SK-N-MC (cell line): ENCODE results near the gene TNIP1.

Source experiments
- DNase-seq: peaks from one replicate; pipeline ENCODE4 v3.0.0-alpha.2; 2011; ENCODE audit warnings: low read depth, low spot score
- H3K27ac ChIP-seq: fragments of 200-600 bp; sonication (generic); 2 replicates; pipeline ENCODE4 v1.5.1; 2016; ENCODE audit warnings: mixed run types
- H3K36me3 ChIP-seq: fragments of 200-600 bp; sonication (generic); 2 replicates; pipeline ENCODE4 v1.6.1; 2017; ENCODE audit warnings: antibody characterized with exemption, low read length, mixed read lengths; ENCODE audit not compliant: insufficient read depth
- H3K4me3 ChIP-seq: fragments of 200-600 bp; sonication (generic); 2 replicates; pipeline ENCODE4 v1.5.1; 2016
- H3K9ac ChIP-seq: fragments of 200-600 bp; sonication (generic); 2 replicates; pipeline ENCODE4 v1.8.0; 2017; ENCODE audit warnings: mixed run types, mixed read lengths; ENCODE audit not compliant: insufficient read length
- H3K9me3 ChIP-seq: fragments of 200-600 bp; sonication (generic); 2 replicates; pipeline ENCODE4 v1.6.1; 2017; ENCODE audit warnings: low read depth, mild to moderate bottlenecking, antibody characterized with exemption, low read length, moderate library complexity, mixed read lengths
- EZH2 ChIP-seq: fragments of 200-600 bp; sonication (generic); IDR thresholded peaks from one replicate; pipeline ENCODE4 v1.6.1; 2017; ENCODE audit warnings: antibody characterized with exemption
- FOXP2 ChIP-seq: optimal IDR thresholded peaks from 2 replicates; pipeline ENCODE3; 2011; ENCODE audit warnings: mild to moderate bottlenecking, moderate library complexity; ENCODE audit not compliant: insufficient read depth; ENCODE audit errors: extremely low read length, control extremely low read depth
- POLR2AphosphoS5 ChIP-seq: IDR thresholded peaks from 2 replicates; pipeline ENCODE4 v1.6.1; 2012; ENCODE audit warnings: mild to moderate bottlenecking, low read depth, low read length, borderline replicate concordance

Gene TNIP1

DNA sequence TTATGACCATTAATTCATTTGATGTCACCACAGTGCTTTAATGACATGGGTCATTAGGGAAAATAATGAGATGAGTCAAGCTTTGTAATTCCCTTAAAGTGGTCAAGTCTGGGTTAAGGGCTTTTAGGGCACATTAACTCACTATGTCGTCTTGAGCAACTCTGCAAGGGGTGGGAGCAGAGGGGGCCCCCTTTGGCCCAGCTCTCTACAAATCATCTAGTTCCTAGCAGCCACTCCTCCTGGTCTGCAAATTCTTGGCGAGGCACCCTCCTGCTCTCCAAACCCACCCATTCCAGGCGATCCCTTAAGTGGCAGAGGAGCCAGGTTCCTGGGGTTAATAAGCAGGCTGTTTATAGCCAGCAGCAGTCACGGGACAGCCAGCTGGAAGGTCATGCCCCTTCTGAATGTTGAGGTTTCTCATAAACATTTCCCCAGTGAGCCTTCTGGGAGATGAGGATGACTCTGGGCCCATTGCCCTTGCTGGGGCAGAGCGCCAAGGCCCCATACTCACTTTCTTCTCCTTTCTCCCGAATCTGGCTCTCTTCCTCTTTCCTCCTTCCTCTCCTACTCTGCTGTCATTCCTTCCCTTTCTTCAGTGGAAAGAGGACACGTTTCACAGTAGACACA is 74.8 kb downstream of the TNIP1 start:
- no peak overlapping the region for H3K27ac ChIP-seq
- no peaks in the 10 kb centered on the region for H3K9me3 ChIP-seq
- no peaks in the 10 kb centered on the region for H3K36me3 ChIP-seq
- DNase-seq = no peak
- TF ChIP-seq FOXP2 (no peak), POLR2AphosphoS5 (no peak), EZH2 (no peak)
- H3K9ac ChIP-seq = no peak overlapping the region
- no peak overlapping the region for H3K4me3 ChIP-seq

DNA sequence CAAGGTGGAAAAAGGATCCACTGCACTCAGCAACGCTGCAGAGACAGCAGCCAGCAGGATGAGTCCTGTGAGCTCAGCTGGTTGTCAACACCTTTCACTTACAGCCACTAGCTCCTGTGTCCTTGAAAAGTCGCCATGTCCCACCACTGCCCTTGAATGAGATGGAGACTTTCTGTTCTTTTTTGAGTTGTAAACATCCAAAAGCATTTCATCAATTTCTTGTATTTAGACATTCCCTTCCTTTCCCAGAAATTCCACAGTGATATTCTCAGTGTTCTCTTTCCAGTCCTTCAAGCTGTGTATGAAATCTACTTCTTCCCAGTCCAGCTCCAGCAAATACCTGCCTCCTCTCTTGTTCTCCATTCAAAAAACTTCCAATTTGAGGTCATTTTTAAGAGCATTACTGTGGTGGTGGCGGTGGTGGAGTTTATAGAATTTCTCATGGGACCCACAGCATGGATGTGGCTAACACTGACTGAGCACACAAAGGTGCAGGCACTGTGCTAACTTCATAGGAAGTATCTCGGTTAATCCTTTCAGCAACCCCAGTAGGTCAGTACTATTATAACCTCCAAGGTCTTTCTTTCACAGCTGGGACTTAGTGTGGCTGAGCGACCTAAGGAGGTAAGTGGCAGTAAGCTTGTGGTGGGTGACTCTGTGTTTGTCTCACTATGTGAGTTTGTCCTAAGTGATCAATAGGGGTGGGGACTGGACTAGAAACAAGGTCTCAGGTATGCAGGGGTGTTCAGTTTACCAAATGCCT is 75.5 kb downstream of the TNIP1 start:
- no peak overlapping the region for H3K9ac ChIP-seq
- no peaks in the 10 kb centered on the region for H3K36me3 ChIP-seq
- TF ChIP-seq POLR2AphosphoS5 = no peak
- TF ChIP-seq EZH2 = no peak
- TF ChIP-seq FOXP2 = no peak
- H3K4me3 ChIP-seq = no peak overlapping the region
- DNase-seq = no peak
- H3K27ac ChIP-seq = no peak overlapping the region
- no peaks in the 10 kb centered on the region for H3K9me3 ChIP-seq

- TF ChIP-seq FOXP2 = no peak
- no peak for TF ChIP-seq EZH2
- TF ChIP-seq POLR2AphosphoS5 = no peak
- H3K9ac ChIP-seq = no peak overlapping the region
Measured at GRCh38 chr5:151004499-151004898, 76.3 kb downstream of the TNIP1 start.

DNA sequence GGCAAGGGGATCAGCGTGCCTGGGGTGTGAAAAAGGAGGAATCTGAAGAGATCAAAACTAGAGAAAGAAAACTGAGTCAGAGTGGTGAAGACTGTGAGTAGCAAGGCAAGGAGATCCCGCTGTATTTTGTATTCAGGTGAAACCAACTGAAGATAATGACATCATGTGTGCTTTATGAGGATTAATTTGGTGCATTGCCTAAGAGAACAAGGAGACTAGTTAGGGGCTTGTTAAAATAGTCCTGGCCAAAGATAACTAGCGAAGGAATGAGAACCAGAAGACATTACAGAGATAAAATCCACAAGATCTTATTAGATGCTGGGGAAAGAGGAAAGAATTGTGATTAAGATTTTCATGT is 77.4 kb downstream of the TNIP1 start:
- Histone ChIP-seq H3K36me3 (no peaks in the 10 kb centered on the region), H3K27ac (no peak overlapping the region), H3K9ac (no peak overlapping the region), H3K9me3 (no peaks in the 10 kb centered on the region), H3K4me3 (no peak overlapping the region)
- no peak for DNase-seq
- no peak for TF ChIP-seq FOXP2
- no peak for TF ChIP-seq EZH2
- TF ChIP-seq POLR2AphosphoS5 = no peak

More at GRCh38 chr5:151004499-151004898, 76.3 kb downstream of the TNIP1 start:
- no peak for DNase-seq
- Histone ChIP-seq H3K27ac (no peak overlapping the region), H3K4me3 (no peak overlapping the region), H3K36me3 (no peaks in the 10 kb centered on the region), H3K9me3 (no peaks in the 10 kb centered on the region)

DNA sequence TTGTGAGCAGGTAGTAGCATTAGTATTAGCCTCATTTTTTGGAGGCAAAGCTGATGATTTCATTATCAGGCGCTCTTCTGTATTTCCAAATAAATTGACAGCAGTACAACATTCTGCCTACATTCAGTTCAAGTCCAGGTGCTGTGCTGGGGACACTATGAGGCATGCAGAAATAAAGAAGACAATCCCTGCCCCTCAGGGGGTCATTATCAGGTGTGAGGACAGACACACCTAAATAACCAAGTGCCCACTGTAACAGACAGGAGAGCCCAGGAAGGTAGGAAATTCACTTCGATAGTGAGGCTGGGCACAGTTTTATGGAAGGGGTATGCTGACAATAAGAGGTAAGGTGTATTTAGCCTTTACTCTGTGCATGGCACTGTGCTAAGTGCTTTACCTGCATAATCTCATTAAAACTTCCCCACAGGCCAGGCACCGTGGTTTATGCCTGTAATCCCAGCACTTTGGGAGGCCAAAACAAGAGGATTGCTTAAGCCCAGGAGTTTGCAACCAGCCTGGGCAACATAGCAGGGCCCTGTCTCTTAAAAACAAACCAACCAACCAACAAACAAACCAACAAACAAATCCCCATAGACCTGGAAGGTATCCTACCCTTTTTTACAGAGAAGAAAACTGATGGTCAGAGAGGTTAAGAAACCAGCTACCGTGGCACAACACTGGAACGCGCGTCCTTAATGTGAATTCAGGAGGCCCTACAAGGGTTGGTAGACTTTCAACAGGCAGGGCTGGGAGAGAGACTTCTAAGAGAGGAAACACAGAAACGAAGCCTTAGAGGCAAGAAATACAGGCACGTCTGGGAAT is 77.9 kb downstream of the TNIP1 start:
- H3K36me3 ChIP-seq = no peaks in the 10 kb centered on the region
- H3K9me3 ChIP-seq = no peaks in the 10 kb centered on the region
- no peak overlapping the region for H3K9ac ChIP-seq
- no peak overlapping the region for H3K4me3 ChIP-seq
- TF ChIP-seq POLR2AphosphoS5 = no peak
- no peak for TF ChIP-seq FOXP2
- no peak for TF ChIP-seq EZH2
- DNase-seq = no peak
- no peak overlapping the region for H3K27ac ChIP-seq

- no peak overlapping the region for H3K4me3 ChIP-seq
- H3K27ac ChIP-seq = no peak overlapping the region
- H3K9me3 ChIP-seq = no peaks in the 10 kb centered on the region
- no peaks in the 10 kb centered on the region for H3K36me3 ChIP-seq
- peak; percentile 10 for DNase-seq
- TF ChIP-seq FOXP2 (no peak), EZH2 (no peak), POLR2AphosphoS5 (no peak)
- no peak overlapping the region for H3K9ac ChIP-seq
Measured at GRCh38 chr5:151002250-151002649, 78.6 kb downstream of the TNIP1 start.

GRCh38 chr5:151001436-151001835 is 79.4 kb downstream of the TNIP1 start:
- H3K4me3 ChIP-seq = no peak overlapping the region
- H3K9ac ChIP-seq = no peak overlapping the region
- DNase-seq = no peak
- TF ChIP-seq FOXP2 (no peak), EZH2 (no peak), POLR2AphosphoS5 (no peak)
- no peak overlapping the region for H3K27ac ChIP-seq
- no peaks in the 10 kb centered on the region for H3K9me3 ChIP-seq
- H3K36me3 ChIP-seq = no peaks in the 10 kb centered on the region

DNA sequence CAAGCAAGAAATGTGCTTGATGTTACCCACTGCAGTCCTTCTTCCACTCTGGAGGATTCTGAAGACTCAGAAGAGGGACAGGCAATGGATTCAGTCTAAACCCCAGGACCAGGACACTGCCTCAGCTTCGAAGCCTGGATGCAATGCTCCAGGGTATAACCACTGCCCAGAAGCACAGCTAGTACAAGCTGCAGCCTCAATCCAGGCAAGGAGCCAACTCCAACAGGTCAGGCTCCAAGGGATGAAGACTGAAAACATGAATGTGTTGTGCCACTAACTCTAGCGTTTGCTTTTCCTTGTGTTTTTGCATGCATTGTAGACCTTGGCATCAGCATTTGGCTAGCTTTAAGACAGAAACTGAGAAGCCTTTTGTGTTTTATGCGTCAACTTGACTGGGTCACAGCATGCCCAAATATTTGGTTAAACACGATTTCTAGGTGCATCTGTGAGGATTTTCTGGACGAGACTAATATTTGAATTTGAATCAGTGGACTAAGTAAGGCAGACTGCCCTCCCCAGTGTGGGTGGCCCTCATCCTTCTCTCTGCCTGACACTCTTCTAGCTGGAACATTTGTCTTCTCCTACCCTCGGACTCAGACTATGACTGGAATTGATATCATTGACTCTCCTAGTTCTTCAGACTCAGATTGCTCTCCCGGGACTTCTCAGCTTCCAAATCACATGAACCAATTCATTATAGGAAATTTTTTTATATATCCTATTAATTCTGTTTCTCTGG is 81.0 kb downstream of the TNIP1 start:
- H3K9me3 ChIP-seq = no peaks in the 10 kb centered on the region
- TF ChIP-seq EZH2 (no peak), POLR2AphosphoS5 (no peak), FOXP2 (no peak)
- no peak overlapping the region for H3K4me3 ChIP-seq
- DNase-seq = no peak
- no peaks in the 10 kb centered on the region for H3K36me3 ChIP-seq
- no peak overlapping the region for H3K27ac ChIP-seq
- no peak overlapping the region for H3K9ac ChIP-seq
